ENCODE data around the gene CYGB. TPM values are rescaled to one million over a fixed set of nuclear protein-coding genes. Genes with fewer than 3 reads are reported as not detected.

Gene CYGB
- total and polyA plus RNA-seq, 10 of the 15 experiments (the other 5 are each of a cell fraction or from before 2014, with no cell fraction given), result 0.34 TPM; not detected in 9

DNA sequence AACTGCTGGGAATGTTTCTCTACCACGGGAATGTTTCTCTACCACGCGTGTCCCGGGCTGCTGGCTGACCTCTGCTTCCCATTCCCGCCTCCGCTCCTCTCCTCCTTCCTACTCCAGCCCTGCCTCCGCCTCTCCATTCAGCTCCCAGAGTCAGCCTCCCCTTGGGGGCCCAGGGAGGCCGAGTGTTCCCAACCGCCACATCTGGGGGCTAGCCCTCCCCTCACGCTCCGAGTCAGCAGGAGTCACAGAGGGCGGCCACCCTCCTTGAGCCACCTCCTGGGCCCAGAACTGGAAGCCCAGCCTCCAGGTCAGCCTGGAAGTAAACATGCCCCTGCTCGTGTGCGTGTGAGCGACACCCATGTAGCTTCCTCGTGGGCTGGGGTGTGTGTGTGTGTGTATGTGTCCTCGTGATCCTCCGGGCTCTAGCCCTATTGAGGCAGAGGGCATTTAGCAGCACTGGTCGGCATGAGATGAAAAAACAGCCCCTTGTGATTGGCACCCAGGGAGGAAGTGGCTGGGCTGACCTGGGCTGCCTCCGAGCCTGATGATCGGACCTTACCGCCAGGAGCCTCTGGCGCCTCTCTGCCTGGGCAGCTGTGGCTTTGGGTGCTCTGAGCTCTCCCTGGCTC, 7.3 kb downstream of the CYGB start (continued):
- TF ChIP-seq, protein P1, sequence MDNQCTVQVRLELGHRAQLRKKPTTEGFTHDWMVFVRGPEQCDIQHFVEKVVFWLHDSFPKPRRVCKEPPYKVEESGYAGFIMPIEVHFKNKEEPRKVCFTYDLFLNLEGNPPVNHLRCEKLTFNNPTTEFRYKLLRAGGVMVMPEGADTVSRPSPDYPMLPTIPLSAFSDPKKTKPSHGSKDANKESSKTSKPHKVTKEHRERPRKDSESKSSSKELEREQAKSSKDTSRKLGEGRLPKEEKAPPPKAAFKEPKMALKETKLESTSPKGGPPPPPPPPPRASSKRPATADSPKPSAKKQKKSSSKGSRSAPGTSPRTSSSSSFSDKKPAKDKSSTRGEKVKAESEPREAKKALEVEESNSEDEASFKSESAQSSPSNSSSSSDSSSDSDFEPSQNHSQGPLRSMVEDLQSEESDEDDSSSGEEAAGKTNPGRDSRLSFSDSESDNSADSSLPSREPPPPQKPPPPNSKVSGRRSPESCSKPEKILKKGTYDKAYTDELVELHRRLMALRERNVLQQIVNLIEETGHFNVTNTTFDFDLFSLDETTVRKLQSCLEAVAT (IDR thresholded peaks at IDR 0.05), result no peak
- TF ChIP-seq BHLHE40 (IDR thresholded peaks at IDR 0.05; ENCODE audit: borderline replicate concordance in 1 of 2, low read depth in 2 of 2, low read length in 1 of 2) (no peak), KAT2A (conservative IDR thresholded peaks at IDR 0.05; ENCODE audit: control insufficient read depth, low read depth, low read length) (no peak), SIX5 (IDR thresholded peaks at IDR 0.05; ENCODE audit: low read depth, low read length, severe bottlenecking) (no peak), RAD51 (IDR thresholded peaks at IDR 0.05) (no peak), EP300 (IDR thresholded peaks at IDR 0.05; ENCODE audit: borderline replicate concordance in 1 of 2, control insufficient read depth in 1 of 2, low read depth in 2 of 2, low read length in 2 of 2) (no peak)

DNA sequence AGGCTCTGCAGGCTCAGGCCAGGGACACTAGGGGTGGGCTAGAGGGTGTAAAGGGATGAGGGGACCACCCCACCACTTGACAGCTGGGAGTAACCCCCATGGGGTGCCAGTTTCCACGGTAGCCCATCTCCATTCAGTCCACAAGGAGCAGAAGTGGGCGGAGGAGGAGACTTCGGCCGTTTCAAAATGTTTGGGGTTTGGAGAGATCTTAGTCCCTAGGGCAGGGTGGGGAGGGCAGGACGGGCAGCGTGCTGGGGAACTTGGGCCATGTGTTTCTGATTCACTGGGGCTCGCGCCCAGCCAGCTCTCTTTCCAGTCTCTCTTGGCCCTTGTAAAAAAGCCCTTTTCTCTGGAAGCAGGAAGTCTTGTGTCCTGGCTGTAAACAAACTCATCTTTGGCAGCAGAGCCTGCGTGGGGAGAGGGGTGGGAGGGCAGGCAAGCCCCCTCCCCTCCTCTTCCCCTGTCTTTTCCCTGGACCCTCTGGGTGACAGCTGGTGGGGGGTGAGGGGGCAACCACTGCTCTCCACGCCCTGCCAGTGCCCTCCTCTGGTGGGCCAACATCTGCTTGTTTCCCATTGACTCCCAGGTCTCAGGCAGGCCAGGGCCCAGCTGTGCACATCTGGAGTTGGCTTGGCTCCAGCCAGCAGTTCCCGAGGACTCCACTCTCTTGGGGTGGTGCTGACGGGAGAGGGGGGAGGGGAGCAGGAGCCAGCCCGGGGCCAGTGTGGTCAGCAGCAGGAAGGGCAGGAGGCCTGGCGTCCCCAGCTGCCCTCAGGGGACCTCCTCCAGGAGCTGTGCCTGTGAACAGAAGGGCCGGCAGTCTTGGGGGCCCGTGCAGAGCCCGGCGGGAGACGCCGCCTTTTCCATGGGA, 8.1 kb downstream of the CYGB start:
- no peaks in the 10 kb centered on the region for H3K9me3 ChIP-seq (replicated peaks; ENCODE audit: control insufficient read depth, insufficient read depth, low read length)
- WGBS (ENCODE audit: insufficient coverage, insufficient replicate concordance, low lambda C conversion rate, missing lambda C conversion rate), result 54% methylated on average over 19 of the region's 20 CpGs
- no peaks in the 10 kb centered on the region for H3K36me3 ChIP-seq (ENCODE audit: control insufficient read depth in 2 of 2, insufficient read depth in 2 of 2, low read length in 1 of 2)
- ChIA-PET RAD21 (ENCODE audit: unreplicated experiment) (interaction anchor here (0.9 to 2.5 kb wide), 8 partner anchors 17 to 152 kb away, joined by 3 to 20 read pairs (median 6); no protein-coding TSS in a partner anchor), CTCF (interaction anchor here (0.8 to 4.0 kb wide), 11 partner anchors 14 to 152 kb away, joined by 3 to 41 read pairs (median 6); partner anchors contain the start of gene ST6GALNAC2), POLR2A (interaction anchor here (0.6 kb wide), 1 partner anchor 178 kb away, joined by 3 read pairs; no protein-coding TSS in a partner anchor), SMC1A (ENCODE audit: uncharacterized antibody, unreplicated experiment) (interaction anchor here (0.9 to 2.8 kb wide), 8 partner anchors 16 to 538 kb away, joined by 3 to 16 read pairs (median 7); no protein-coding TSS in a partner anchor)
- no peaks in the 10 kb centered on the region for H4K20me1 ChIP-seq (ENCODE audit: control insufficient read depth, insufficient read depth)
- H3K4me3 ChIP-seq, result peak overlapping the region; percentile 27; the same call in 1 of the 2 replicates
- no peak overlapping the region for H3K9ac ChIP-seq (ENCODE audit: control insufficient read depth, insufficient read depth, low read length)
- no peak overlapping the region for H3K27ac ChIP-seq (ENCODE audit: control insufficient read depth, insufficient read depth)
- peaks cover 12% of the 10 kb centered on the region for H3K4me1 ChIP-seq (ENCODE audit: control insufficient read depth, insufficient read depth, low read length)
- TF ChIP-seq YBX1 (IDR thresholded peaks at IDR 0.05) (no peak), PML (IDR thresholded peaks at IDR 0.05; ENCODE audit: low read length) (no peak), MTA3 (IDR thresholded peaks at IDR 0.05; ENCODE audit: borderline replicate concordance, low read length) (no peak), YY1 (IDR thresholded peaks at IDR 0.05; ENCODE audit: low read depth, low read length) (no peak), CBX5 (IDR thresholded peaks at IDR 0.05; ENCODE audit: low read depth) (no peak)
- TF ChIP-seq, protein P2, sequence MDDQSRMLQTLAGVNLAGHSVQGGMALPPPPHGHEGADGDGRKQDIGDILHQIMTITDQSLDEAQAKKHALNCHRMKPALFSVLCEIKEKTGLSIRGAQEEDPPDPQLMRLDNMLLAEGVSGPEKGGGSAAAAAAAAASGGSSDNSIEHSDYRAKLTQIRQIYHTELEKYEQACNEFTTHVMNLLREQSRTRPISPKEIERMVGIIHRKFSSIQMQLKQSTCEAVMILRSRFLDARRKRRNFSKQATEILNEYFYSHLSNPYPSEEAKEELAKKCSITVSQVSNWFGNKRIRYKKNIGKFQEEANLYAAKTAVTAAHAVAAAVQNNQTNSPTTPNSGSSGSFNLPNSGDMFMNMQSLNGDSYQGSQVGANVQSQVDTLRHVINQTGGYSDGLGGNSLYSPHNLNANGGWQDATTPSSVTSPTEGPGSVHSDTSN (IDR thresholded peaks at IDR 0.05; ENCODE audit: insufficient replicate concordance, low read depth, low read length), result no peak
- intact Hi-C loops (cut with micrococcal nuclease; ENCODE audit: unreplicated experiment), result no loop called here
- H3K79me2 ChIP-seq (ENCODE audit: control insufficient read depth, insufficient read depth, low read length), result no peaks in the 10 kb centered on the region
- ATAC-seq, result peak; percentile 4; the same call in 2 of the 3 replicates
- no TSS peak for BruUV-seq (replicated peaks)
- peak overlapping the region; percentile 39; the same call in 1 of the 2 replicates for H3K4me2 ChIP-seq (ENCODE audit: control insufficient read depth, insufficient read depth)
- DNase-seq (ENCODE audit: low read depth, low spot score), result no peak
- in situ Hi-C loops (cut with MboI), result no loop called here
- FAIRE-seq, result no peak
- no peaks in the 10 kb centered on the region for H3K27me3 ChIP-seq (replicated peaks in 1 of 2; ENCODE audit: control insufficient read depth in 2 of 2, insufficient read depth in 2 of 2, low read length in 1 of 2)
- peak overlapping the region; percentile 9; the same call in 1 of the 2 replicates for H2AFZ ChIP-seq (ENCODE audit: control insufficient read depth, low read depth, low read length)
